ENCODE results near the gene MYRFL. TPM values are rescaled to one million over a fixed set of nuclear protein-coding genes. Genes with fewer than 3 reads are reported as not detected.

The MYRFL gene
- total RNA-seq, 4 donors from 2014 or later, result not detected

DNA sequence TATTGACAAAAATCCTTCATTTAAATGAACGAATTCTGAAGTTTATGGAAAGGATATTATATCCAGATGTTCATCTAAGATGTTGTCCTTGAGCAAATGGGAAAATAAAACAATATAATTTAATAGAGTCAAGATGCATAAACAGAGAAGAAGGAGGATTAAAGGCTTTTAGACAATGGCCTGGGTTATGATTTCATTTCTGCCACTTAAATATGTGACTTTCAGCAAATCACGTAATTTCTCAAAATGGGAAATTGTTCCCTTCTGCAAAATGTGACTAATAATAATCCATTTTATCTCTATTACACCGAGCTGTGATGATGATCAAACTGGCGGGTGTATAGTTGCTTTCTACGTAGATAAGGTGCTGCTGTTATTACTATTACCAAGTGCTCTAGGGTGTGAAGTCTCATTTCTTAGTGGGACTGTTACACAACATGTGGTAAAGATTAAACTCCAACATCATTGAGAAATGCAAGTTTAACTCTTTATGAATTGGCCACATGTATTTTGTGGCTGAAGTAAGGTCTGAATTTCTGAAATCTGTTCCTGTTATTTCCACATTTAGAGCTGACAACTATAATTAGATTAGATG is 157.0 kb downstream of the MYRFL start:
- 24 to 70% methylated on average over 3 to 5 of the region's 5 CpGs for WGBS, 2 donors (ENCODE audit: low coverage in 1 of 2)
- TF ChIP-seq POLR2A (IDR thresholded peaks at IDR 0.05) (no peak), EP300 (IDR thresholded peaks at IDR 0.05) (no peak)
- TF ChIP-seq, protein P1, sequence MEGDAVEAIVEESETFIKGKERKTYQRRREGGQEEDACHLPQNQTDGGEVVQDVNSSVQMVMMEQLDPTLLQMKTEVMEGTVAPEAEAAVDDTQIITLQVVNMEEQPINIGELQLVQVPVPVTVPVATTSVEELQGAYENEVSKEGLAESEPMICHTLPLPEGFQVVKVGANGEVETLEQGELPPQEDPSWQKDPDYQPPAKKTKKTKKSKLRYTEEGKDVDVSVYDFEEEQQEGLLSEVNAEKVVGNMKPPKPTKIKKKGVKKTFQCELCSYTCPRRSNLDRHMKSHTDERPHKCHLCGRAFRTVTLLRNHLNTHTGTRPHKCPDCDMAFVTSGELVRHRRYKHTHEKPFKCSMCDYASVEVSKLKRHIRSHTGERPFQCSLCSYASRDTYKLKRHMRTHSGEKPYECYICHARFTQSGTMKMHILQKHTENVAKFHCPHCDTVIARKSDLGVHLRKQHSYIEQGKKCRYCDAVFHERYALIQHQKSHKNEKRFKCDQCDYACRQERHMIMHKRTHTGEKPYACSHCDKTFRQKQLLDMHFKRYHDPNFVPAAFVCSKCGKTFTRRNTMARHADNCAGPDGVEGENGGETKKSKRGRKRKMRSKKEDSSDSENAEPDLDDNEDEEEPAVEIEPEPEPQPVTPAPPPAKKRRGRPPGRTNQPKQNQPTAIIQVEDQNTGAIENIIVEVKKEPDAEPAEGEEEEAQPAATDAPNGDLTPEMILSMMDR (IDR thresholded peaks at IDR 0.05), result no peak
- no peaks in the 10 kb centered on the region for H3K27me3 ChIP-seq
- H3K9me3 ChIP-seq, result peaks cover 0 to 6% (median 0%) of the 10 kb centered on the region in 3 donors
- no peak overlapping the region for H3K27ac ChIP-seq
- peaks cover 0 to under 1% (median under 1%) of the 10 kb centered on the region in 3 donors for H3K4me1 ChIP-seq
- ATAC-seq, result no peak
- no peaks in the 10 kb centered on the region for H3K36me3 ChIP-seq
- no peak overlapping the region for H3K4me3 ChIP-seq

DNA sequence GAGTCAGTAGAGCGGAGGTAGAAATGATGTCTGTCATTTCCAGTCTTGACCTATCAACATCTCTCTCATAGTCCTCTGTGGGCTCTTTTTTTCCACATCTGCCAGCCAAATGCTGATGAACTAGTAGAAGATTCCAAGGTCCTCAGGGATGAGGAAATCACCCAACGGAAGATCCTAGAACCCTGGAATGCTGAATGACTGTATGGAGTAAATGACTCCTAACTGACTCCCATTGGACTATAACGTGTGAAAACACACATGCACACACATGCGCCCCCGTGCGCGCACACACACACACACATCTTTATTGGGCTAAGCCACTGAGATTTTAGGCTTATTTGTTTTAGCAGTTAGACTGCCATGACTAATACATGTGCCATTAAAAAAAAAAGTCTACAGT is 159.2 kb downstream of the MYRFL start:
- Histone ChIP-seq H3K27me3 (no peaks in the 10 kb centered on the region), H3K9me3 (peaks cover 0 to 6% (median 0%) of the 10 kb centered on the region in 3 donors), H3K36me3 (no peaks in the 10 kb centered on the region), H3K4me3 (no peak overlapping the region), H3K4me1 (peaks cover 0 to 23% (median 7%) of the 10 kb centered on the region in 3 donors), H3K27ac (no peak overlapping the region)
- TF ChIP-seq POLR2AphosphoS5 (IDR thresholded peaks at IDR 0.05) (no peak), EP300 (IDR thresholded peaks at IDR 0.05) (no peak), POLR2A (IDR thresholded peaks at IDR 0.05) (no peak)
- TF ChIP-seq, protein P1 (IDR thresholded peaks at IDR 0.05), result no peak
- no peak for ATAC-seq
- WGBS, 2 donors (ENCODE audit: low coverage in 1 of 2), result 90 to 92% methylated on average over 4 to 7 of the region's 7 CpGs

DNA sequence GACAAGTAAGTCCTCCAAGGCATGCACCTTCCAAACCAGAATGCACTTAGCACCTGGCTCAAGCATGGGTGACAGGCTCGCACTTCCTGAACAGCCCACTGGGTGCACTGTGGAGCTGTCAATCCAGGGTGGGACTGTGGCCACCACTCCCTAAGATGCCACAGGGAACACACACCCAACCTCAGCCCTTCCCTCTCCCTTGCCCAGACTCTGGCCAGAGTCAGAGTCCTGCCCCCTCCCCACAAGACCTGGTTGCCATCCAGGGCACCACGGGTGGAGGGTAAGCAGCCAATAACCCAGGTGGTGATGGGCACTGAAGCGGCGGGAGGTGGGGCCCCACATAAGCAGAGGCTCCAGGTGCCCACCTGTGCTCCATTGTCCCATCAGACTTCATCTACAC is 160.6 kb downstream of the MYRFL start:
- ATAC-seq, result no peak
- no peak overlapping the region for H3K4me3 ChIP-seq
- H3K9me3 ChIP-seq, result no peaks in the 10 kb centered on the region
- 91 to 100% methylated on average over 1 to 3 of the region's 4 CpGs for WGBS, 2 donors (ENCODE audit: low coverage in 1 of 2)
- H3K27ac ChIP-seq, result no peak overlapping the region
- no peaks in the 10 kb centered on the region for H3K36me3 ChIP-seq
- TF ChIP-seq POLR2AphosphoS5 (IDR thresholded peaks at IDR 0.05) (no peak), POLR2A (IDR thresholded peaks at IDR 0.05) (no peak), EP300 (IDR thresholded peaks at IDR 0.05) (no peak)
- TF ChIP-seq, protein P1 (IDR thresholded peaks at IDR 0.05), result no peak
- peaks cover 0 to 23% (median 7%) of the 10 kb centered on the region in 3 donors for H3K4me1 ChIP-seq
- no peaks in the 10 kb centered on the region for H3K27me3 ChIP-seq

DNA sequence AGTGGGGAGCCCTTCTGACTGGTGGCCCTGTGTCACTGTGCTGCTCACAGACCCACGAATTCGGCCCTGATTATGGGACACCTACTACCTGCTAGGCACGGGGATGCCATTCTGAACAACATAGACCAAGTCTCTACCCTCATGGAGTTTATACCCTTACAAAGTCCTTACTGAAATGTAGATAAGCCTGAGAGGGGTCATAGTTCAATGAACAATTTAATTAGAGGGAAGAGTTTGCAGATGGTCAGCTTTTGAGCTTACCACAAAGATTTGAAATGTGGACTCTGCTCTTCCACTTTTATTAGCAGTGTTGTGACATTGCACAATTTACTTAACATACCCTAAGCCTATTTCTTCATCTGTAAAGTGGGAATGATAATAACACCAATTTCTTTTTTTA is 161.1 kb downstream of the MYRFL start:
- no peaks in the 10 kb centered on the region for H3K27me3 ChIP-seq
- no peak overlapping the region for H3K27ac ChIP-seq
- H3K36me3 ChIP-seq, result no peaks in the 10 kb centered on the region
- TF ChIP-seq POLR2AphosphoS5 (IDR thresholded peaks at IDR 0.05) (no peak), POLR2A (IDR thresholded peaks at IDR 0.05) (no peak), EP300 (IDR thresholded peaks at IDR 0.05) (no peak)
- TF ChIP-seq, protein P1 (IDR thresholded peaks at IDR 0.05), result no peak
- 95% methylated on average over 3 of the region's 3 CpGs; no CpG with 5 or more reads in 1 of the 2 donors for WGBS, 2 donors (ENCODE audit: low coverage in 1 of 2)
- H3K4me3 ChIP-seq, result no peak overlapping the region
- no peak for ATAC-seq
- no peaks in the 10 kb centered on the region for H3K9me3 ChIP-seq
- peaks cover 0 to 23% (median 7%) of the 10 kb centered on the region in 3 donors for H3K4me1 ChIP-seq

DNA sequence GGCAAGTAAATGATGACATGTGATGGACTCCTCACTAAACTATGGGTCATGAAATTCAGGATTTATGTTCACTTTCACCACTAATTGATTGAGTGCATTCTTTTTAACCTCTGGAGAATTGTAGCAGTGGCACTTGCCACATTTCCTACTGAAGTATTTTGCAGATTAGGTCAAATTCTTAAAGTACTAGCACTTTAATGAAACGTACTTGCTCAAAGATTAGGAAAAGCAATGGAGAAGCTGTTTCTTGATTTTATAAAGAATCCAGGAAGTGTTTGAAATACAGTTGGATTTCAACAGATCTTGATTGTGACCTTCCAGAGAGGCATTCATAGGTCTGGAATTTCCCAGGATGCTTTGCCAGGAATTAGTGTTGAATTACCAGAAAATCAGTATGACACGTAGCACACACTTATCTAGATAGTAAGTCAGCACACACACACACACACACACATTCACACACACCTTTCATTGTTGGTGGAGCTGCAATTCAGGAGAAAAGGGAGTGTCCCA is 162.6 kb downstream of the MYRFL start:
- peak; percentile 83 for ATAC-seq
- peaks cover 0 to 23% (median 7%) of the 10 kb centered on the region in 3 donors for H3K4me1 ChIP-seq
- no peak overlapping the region for H3K4me3 ChIP-seq
- no peaks in the 10 kb centered on the region for H3K27me3 ChIP-seq
- peak overlapping the region in 2 of 4 donors; percentile 53 to 54 for H3K27ac ChIP-seq
- no peaks in the 10 kb centered on the region for H3K36me3 ChIP-seq
- TF ChIP-seq, protein P1 (IDR thresholded peaks at IDR 0.05), result no peak
- TF ChIP-seq POLR2AphosphoS5 (IDR thresholded peaks at IDR 0.05), result peak; percentile 69
- WGBS, 2 donors (ENCODE audit: low coverage in 1 of 2), result 0 to 17% methylated on average over 2 of the region's 2 CpGs
- no peaks in the 10 kb centered on the region for H3K9me3 ChIP-seq

All from gastroesophageal sphincter (tissue), 4 donors.